IPS DF 6.9 (cell line): ENCODE measurements around the gene ARHGEF7.
"Not testable (repeated sequence)": the region's sequence is repeated elsewhere in the genome, so short reads cannot be mapped to it uniquely, and the experiment has no call there.

Source experiments
- DNase-seq: peaks from one replicate; pipeline ENCODE4 v3.0.0-alpha.2; 2013; ENCODE audit warnings: low read depth, low spot score
- H3K27ac ChIP-seq: one replicate; pipeline ENCODE4 v1.5.1; 2013; ENCODE audit warnings: low read length, control low read depth
- H3K27me3 ChIP-seq: 2 replicates; pipeline ENCODE4 v1.6.1; 2013; ENCODE audit warnings: mild to moderate bottlenecking, low read length; ENCODE audit not compliant: control insufficient read depth, insufficient read depth
- H3K36me3 ChIP-seq: 2 replicates; pipeline ENCODE4 v1.6.1; 2013; ENCODE audit warnings: low read length; ENCODE audit not compliant: control insufficient read depth, insufficient read depth
- H3K4me1 ChIP-seq: 2 replicates; pipeline ENCODE4 v1.6.1; 2013; ENCODE audit warnings: low read length; ENCODE audit not compliant: control insufficient read depth, insufficient read depth
- H3K4me3 ChIP-seq: 2 replicates; pipeline ENCODE4 v1.5.1; 2013; ENCODE audit warnings: mild to moderate bottlenecking, low read length
- H3K9me3 ChIP-seq: 2 replicates; pipeline ENCODE4 v1.6.1; 2013; ENCODE audit warnings: low read length, inconsistent platforms; ENCODE audit not compliant: control insufficient read depth, insufficient read depth
- WGBS: extraction: QIAGEN DNeasy Blood & Tissue Kit; methylation state at CpG from one replicate; pipeline ENCODE4 v1.1.7; 2013; ENCODE audit warnings: mixed read lengths, missing lambda C conversion rate; ENCODE audit not compliant: insufficient read length, insufficient coverage; 5-methylcytosine and 5-hydroxymethylcytosine counted together

Gene ARHGEF7

GRCh38 chr13:111082240-111082639 is 32.9 kb upstream of the ARHGEF7 start:
- no CpG with 5 or more reads among the region's 4 CpGs for WGBS
- Histone ChIP-seq H3K27ac (no peak overlapping the region), H3K36me3 (no peaks in the 10 kb centered on the region), H3K9me3 (no peaks in the 10 kb centered on the region), H3K27me3 (no peaks in the 10 kb centered on the region), H3K4me1 (no peaks in the 10 kb centered on the region), H3K4me3 (no peak overlapping the region)
- no peak for DNase-seq

GRCh38 chr13:111082769-111083168 is 32.3 kb upstream of the ARHGEF7 start:
- not testable (repeated sequence) for H3K4me3 ChIP-seq, H3K27me3 ChIP-seq
- no CpG with 5 or more reads among the region's 14 CpGs for WGBS

GRCh38 chr13:111083693-111084092 is 31.4 kb upstream of the ARHGEF7 start:
- WGBS, result no CpG with 5 or more reads among the region's 25 CpGs
- not testable (repeated sequence) for H3K36me3 ChIP-seq, H3K4me3 ChIP-seq

More at GRCh38 chr13:111082769-111083168, 32.3 kb upstream of the ARHGEF7 start:
- not testable (repeated sequence) for H3K27ac ChIP-seq, H3K4me1 ChIP-seq, DNase-seq, H3K9me3 ChIP-seq, H3K36me3 ChIP-seq

GRCh38 chr13:111090169-111090568 is 24.9 kb upstream of the ARHGEF7 start:
- no CpG with 5 or more reads among the region's 7 CpGs for WGBS
- no peak overlapping the region for H3K27ac ChIP-seq
- DNase-seq, result no peak

More at GRCh38 chr13:111083693-111084092, 31.4 kb upstream of the ARHGEF7 start:
- not testable (repeated sequence) for H3K27ac ChIP-seq, H3K4me1 ChIP-seq, DNase-seq, H3K27me3 ChIP-seq, H3K9me3 ChIP-seq

GRCh38 chr13:111092685-111093084 is 22.4 kb upstream of the ARHGEF7 start:
- no peaks in the 10 kb centered on the region for H3K9me3 ChIP-seq
- H3K27ac ChIP-seq, result no peak overlapping the region
- H3K27me3 ChIP-seq, result no peaks in the 10 kb centered on the region; the same call in 1 of the 2 replicates
- WGBS, result no CpG with 5 or more reads among the region's 6 CpGs
- no peak for DNase-seq
- H3K4me1 ChIP-seq, result peaks cover 1% of the 10 kb centered on the region; the same call in 1 of the 2 replicates
- no peaks in the 10 kb centered on the region; the same call in 1 of the 2 replicates for H3K36me3 ChIP-seq
- H3K4me3 ChIP-seq, result no peak overlapping the region

More at GRCh38 chr13:111090169-111090568, 24.9 kb upstream of the ARHGEF7 start:
- H3K9me3 ChIP-seq, result no peaks in the 10 kb centered on the region
- H3K27me3 ChIP-seq, result no peaks in the 10 kb centered on the region; the same call in 1 of the 2 replicates
- no peak overlapping the region for H3K4me3 ChIP-seq
- peaks cover 1% of the 10 kb centered on the region; the same call in 1 of the 2 replicates for H3K4me1 ChIP-seq
- no peaks in the 10 kb centered on the region; the same call in 1 of the 2 replicates for H3K36me3 ChIP-seq

GRCh38 chr13:111093136-111093535 is 22.0 kb upstream of the ARHGEF7 start:
- WGBS, result no CpG with 5 or more reads among the region's 21 CpGs
- no peak overlapping the region for H3K4me3 ChIP-seq
- H3K4me1 ChIP-seq, result peaks cover 1% of the 10 kb centered on the region; the same call in 1 of the 2 replicates
- no peaks in the 10 kb centered on the region; the same call in 1 of the 2 replicates for H3K27me3 ChIP-seq
- no peaks in the 10 kb centered on the region for H3K9me3 ChIP-seq
- no peaks in the 10 kb centered on the region; the same call in 1 of the 2 replicates for H3K36me3 ChIP-seq
- no peak overlapping the region for H3K27ac ChIP-seq
- DNase-seq, result no peak

- Histone ChIP-seq H3K36me3 (no peaks in the 10 kb centered on the region; the same call in 1 of the 2 replicates), H3K27ac (no peak overlapping the region), H3K4me3 (no peak overlapping the region), H3K27me3 (no peaks in the 10 kb centered on the region; the same call in 1 of the 2 replicates), H3K4me1 (peaks cover 1% of the 10 kb centered on the region; the same call in 1 of the 2 replicates), H3K9me3 (no peaks in the 10 kb centered on the region)
- WGBS, result no CpG with 5 or more reads among the region's 9 CpGs
- DNase-seq, result no peak
Measured at GRCh38 chr13:111093634-111094033, 21.5 kb upstream of the ARHGEF7 start.

- Histone ChIP-seq H3K4me3 (no peak overlapping the region), H3K9me3 (no peaks in the 10 kb centered on the region), H3K27me3 (no peaks in the 10 kb centered on the region; the same call in 1 of the 2 replicates), H3K4me1 (peaks cover 1% of the 10 kb centered on the region; the same call in 1 of the 2 replicates), H3K27ac (no peak overlapping the region), H3K36me3 (no peaks in the 10 kb centered on the region; the same call in 1 of the 2 replicates)
- DNase-seq, result no peak
- WGBS, result no CpG with 5 or more reads among the region's 30 CpGs
Measured at GRCh38 chr13:111095031-111095840, 19.9 kb upstream of the ARHGEF7 start.

GRCh38 chr13:111095911-111096501 is 19.1 kb upstream of the ARHGEF7 start:
- H3K27me3 ChIP-seq, result no peaks in the 10 kb centered on the region; the same call in 1 of the 2 replicates
- no CpG with 5 or more reads among the region's 9 CpGs for WGBS
- H3K9me3 ChIP-seq, result no peaks in the 10 kb centered on the region
- no peak overlapping the region for H3K27ac ChIP-seq
- DNase-seq, result no peak
- H3K4me1 ChIP-seq, result peaks cover 1% of the 10 kb centered on the region; the same call in 1 of the 2 replicates
- H3K4me3 ChIP-seq, result no peak overlapping the region
- no peaks in the 10 kb centered on the region; the same call in 1 of the 2 replicates for H3K36me3 ChIP-seq

GRCh38 chr13:111099290-111099689 is 15.8 kb upstream of the ARHGEF7 start:
- no peak for DNase-seq

More at GRCh38 chr13:111099290-111099689, 15.8 kb upstream of the ARHGEF7 start:
- Histone ChIP-seq H3K36me3 (no peaks in the 10 kb centered on the region), H3K4me3 (no peak overlapping the region), H3K27ac (no peak overlapping the region), H3K27me3 (no peaks in the 10 kb centered on the region), H3K4me1 (no peaks in the 10 kb centered on the region; the same call in 1 of the 2 replicates), H3K9me3 (no peaks in the 10 kb centered on the region)
- no CpG with 5 or more reads among the region's 1 CpG for WGBS
